GM19193 (cell line): ENCODE measurements around the gene NOL7.

ENCODE experiments used
- POLR2A ChIP-seq: IDR thresholded peaks from 4 replicates; pipeline ENCODE4 v1.6.1; 2011; ENCODE audit not compliant: insufficient read depth, insufficient read length; ENCODE audit errors: extremely low read depth

Gene NOL7

DNA sequence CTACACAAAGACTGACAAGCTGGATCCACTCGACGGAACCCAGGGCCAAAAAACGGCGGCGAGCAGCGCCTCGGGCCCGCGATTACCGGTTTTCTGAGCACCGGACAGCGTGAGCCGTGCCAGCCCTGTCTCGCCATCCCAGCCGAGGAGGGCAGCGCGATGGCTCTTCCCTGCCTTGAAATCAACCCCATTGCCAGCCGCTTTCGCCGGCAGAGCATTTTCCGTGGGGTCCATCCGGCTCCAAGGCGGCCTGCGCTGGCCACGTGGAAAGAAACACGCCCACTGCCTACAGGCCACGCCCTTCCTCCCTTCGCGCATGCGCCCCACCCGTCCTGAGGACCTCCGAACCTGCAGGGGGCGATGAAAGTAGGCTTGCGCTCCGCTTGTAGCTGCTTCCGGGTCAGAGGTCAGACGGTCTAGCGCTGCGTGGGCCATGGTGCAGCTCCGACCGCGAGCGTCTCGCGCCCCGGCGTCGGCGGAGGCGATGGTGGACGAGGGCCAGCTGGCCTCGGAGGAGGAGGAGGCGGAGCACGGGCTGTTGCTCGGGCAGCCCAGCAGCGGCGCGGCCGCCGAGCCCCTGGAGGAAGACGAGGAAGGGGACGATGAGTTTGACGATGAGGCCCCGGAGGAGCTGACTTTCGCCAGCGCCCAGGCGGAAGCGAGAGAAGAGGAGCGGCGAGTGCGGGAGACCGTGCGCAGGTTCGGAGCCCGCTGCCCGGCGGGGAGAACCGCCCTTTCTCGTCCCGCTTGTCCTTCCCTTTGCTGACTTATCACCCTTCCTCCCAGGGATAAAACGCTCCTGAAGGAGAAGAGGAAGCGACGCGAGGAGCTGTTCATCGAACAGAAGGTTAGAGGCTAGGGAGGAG is at the start of gene NOL7:
NOL7 (plus strand) TSS at position 410 of the 866 bp plus-strand sequence; CDS start at position 434, 24 bp downstream.
- peak; percentile 94 for TF ChIP-seq POLR2A

DNA sequence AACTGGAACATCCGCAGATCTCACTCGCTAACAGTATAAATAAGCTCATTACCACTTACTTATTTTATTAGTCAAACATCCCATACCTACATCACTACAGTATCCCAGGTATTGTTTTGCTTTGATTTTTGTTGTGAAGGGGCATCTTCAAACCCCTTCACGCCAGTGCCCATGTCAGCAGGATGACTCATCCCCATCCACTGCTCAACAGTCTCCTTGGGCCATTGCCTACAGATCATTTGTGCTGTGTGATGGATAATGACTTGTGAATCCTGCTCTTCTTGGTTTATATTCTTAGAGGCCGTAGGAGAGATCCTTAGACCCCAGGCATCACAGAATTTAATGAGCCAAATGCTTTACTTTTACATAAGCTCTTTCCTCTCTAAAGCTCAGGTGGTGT is 49.2 kb upstream of the NOL7 start:
- TF ChIP-seq POLR2A, result no peak

DNA sequence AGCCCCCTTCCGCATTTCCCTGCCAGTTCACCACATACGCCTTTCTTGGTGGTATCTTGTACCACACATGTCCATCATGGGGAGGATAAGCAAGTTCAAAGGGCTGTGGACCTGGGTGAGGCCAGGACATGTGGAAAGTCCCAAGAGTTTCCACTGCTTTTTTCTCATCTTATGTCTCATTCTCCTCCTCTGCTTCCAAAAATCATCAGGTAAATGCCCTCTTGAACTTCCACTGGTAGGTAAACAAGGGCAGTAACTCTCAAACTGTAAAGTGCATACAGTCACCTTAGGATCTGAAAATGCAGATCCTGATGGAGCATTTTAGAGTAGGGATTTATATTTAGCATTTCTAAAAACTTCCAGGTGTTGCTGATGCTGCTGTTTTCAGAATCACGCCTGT is 48.6 kb upstream of the NOL7 start:
- no peak for TF ChIP-seq POLR2A

DNA sequence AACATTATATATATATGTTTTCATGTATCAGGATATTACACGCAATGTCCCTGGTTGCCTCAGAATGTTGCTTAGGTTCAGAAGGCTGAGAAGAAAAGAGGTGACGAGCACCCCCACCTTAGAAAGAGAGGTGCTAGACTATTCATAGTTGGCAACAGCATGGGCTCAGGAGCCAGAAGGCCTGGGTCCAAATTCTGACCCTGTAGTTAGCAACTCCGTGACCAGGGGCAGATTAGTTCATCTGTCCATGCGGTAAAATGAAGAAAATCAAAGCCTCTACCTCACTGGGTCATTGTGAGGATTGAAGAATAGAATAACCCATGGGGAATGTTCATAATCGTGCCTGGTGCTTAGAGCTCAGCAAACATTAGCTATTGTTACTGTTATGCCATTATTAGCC is 46.2 kb upstream of the NOL7 start:
- no peak for TF ChIP-seq POLR2A

DNA sequence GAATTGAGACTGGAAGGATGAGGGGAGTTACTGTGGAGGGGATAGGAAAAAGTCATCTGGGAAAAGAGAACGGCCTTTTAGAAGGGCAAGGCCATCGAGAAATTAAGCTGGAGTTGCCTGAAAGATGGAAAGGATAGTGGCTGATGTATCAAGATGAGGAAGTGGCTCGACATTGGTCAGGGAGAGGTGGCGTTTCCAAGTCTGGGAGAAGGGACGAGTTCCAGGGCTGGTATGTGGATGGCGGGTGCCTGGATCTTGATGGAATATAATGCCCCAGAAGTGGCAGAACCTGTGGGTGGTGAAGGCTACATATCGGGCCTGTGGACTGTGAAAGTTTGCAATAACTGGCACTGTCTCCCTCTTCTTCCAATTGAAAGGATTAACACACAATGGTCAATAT is 42.9 kb upstream of the NOL7 start:
- TF ChIP-seq POLR2A, result no peak

DNA sequence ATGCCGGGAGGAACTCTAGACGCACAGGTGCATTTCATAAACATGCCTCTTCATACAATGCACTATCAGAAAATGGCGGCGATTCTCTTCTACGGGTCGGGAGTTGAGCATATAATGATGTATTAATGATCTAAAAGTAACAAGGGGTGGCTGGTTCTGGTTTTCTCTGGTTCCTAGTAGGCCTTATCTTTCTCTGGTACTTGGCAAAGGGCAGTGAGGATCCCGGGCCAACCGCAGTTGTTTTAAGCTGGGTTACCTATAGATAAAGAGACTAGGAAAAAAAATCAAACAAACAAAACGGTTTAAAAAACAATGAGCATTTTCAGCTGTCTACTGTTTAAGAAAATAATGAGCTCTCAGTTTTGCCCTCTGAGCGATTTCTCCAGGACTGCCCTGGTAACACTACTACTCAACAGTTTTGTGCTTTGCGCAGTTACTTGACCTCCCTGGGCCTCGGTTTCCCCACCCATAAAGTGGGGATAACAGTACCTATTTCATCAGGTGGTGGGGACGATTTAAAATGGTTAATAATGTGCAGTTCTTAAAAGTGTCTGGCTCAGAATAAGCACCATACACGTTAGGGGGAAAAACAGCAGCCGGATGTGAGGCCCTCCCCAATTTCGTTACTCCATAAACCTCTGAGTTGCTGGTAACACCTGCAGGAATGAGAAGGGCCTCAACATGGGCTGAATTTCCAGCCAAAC is 42.0 kb upstream of the NOL7 start:
- TF ChIP-seq POLR2A, result no peak

DNA sequence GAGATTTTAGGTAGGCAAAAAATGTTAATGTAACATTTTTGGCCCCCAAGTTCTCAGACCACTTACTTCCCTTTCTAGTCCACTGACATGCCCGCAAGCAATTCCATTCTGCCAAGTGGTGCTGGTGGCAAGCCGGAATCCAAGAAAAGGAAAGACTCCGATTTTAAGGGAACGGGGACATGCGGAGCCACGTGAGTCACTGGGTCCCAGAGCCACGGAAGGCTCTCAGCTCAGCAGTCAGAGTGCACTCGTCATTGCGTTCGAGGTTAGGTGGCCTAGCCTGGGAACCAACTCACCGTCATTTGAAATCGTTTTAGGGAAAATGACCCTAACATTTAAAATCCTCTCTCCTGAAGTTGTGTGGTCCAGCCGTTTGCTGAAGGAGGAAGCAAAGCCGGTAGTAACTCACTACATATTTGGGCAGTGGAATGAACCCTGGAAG is 41.4 kb upstream of the NOL7 start:
- no peak for TF ChIP-seq POLR2A

DNA sequence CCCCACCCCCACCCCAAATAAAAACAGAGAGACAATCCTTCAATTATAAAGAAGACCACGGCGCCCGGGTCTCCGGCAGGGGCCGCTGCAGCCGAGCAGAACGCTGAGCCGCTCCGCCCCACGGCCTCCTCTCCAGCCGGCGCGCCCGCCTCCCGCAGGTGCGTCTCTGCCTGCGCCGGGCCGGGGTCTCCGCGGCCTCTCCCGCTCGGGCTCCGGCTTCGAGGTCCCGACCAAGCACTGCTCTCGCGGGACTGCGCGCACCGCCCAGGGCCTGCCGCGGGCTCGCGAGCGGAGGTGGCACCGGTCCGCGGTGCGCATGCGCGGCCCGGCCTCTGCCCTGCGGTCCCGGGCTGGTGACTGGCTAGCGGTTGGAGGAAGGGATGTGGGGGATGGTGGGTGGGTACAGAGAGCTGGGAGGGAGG is 41.0 kb upstream of the NOL7 start:
- peak; percentile 78 for TF ChIP-seq POLR2A

DNA sequence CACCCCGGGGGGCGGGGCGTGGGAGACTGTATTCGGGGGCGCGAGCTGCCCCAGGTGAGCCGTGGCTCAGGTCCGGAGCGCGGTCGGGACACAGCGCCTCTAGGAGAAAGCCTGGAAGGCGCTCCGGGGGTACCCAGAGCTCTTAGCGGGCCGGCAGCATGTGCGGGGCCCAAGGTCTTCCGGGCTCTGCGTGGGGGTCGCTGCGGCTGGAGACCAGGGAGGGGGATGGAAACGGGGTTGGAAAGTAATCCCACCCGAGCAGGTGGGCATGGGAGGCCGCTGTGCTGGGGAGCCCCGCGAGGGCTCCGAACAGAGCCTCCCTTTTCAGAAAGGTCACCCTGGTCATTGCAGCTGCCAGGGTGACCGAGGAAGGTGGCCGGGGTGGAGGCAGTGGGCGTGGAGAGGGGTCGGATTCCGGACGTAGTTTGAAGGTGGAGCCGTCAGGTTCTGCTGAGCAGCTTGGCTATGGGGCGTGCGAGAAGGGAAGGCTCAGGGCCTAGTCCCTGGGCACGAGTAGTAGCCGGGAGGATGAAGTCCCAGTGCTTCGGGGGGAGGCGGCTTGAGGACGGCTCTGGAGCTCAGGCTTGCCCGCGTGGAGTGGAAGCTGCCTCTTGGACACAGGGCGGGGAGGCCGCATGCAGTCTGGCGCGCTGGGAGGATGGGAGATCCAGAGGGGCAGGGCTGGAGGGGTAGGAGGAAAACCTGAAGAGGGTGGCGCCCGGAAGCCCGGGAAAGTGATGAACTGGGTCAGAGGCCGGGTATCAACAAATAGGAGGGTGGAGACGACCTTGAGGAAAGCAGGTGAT is 40.4 kb upstream of the NOL7 start, which contains the start of gene SIRT5:
SIRT5 (plus strand) TSS at position 31 of the 806 bp plus-strand sequence. CDS start 9,510 bp downstream, outside the sequence.
- TF ChIP-seq POLR2A, result peak; percentile 78

DNA sequence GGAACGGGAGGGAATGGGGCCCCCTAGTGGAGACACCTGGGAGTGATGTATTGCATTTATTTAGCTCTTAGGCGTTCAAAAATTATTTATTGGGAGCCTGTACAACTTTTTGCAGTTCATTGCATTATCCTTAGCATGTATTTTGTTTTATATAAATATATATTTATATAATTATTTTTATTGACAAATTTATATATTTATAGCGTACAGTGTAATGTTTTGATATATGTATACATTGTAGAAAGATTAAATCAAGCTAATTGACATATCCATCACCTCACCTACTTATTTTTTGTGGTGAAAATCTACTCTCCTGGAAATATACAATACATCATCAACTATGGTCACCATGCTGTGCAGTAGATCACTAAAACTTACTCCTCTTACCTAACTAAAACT is 39.8 kb upstream of the NOL7 start:
- no peak for TF ChIP-seq POLR2A

DNA sequence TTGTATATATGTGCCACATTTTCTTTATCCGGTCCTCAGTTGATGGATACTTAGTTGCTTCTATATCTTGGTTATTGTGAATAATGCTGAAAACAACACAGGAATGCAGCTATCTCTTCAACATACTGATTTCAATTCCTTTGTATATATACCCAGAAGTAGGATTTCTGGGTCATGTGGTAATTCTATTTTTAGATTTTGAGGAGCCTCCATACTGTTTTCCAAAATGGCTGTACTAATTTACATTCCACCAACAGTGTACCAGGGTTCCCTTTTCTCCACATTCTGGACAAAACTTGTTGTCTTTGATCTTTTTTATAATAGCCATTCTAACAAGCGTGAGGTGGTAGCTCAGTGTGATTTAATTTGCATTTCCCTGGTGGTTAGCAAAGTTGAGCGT is 39.1 kb upstream of the NOL7 start:
- no peak for TF ChIP-seq POLR2A

DNA sequence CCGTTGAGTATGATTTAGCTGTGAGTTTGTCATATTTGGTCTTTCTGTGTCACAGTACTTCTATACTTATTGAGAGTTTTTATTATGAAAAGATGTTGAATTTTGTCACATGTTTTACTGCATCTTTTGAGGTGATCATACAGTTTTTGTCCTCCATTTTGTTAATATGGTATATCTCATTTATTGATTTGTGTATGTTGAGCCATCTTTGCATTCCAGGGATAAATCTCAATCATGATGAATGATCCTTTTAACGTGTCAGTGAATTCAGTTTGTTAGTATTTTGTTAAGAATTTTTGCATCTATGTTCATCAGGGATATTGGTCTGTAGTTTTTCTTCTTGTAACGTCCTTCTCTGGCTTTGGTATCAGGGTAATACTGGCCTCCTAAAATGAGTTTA is 37.2 kb upstream of the NOL7 start:
- no peak for TF ChIP-seq POLR2A

DNA sequence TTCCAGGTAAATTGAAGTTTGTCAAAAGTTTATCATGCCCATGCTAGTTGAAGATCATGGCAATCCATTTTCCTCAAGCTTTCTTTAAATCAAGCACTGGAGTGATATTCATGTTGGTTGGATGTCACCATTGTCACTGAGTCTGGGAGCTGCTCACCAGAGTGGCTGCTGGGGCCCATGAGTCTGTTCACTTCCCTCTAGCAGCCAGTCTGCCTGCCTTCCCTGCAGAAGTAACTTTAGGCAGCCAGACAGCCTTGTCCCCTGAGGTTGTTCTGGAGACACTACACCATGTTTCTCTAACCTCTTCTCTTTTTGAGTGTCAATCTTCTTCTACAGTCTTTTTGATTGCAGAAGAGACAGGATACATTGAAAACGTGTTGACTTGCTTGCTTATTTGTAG is 35.2 kb upstream of the NOL7 start:
- no peak for TF ChIP-seq POLR2A

DNA sequence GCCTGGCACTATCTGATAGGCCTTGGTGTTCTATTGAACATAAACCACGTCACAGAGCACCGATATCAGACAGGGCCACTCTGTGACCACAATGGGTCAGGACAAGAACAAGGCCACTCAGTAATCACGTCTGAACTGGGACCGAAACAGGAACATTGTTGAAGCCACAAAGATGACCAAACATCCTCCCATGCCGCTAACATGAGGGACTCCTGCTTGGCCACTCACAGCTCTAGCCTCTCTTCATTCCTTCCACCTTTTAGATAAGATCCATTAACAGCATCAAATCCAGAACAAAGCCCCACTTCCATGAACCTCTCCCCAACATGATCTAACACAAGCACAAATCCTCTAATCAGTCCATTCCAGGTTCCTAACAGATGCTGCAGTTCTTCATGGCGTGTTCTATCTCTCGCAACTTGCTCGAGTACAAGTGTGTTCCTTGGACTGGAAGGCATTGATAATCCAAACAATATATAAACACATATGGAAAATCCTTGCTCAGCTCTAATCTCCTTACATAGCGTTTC is 33.4 kb upstream of the NOL7 start:
- TF ChIP-seq POLR2A, result no peak

DNA sequence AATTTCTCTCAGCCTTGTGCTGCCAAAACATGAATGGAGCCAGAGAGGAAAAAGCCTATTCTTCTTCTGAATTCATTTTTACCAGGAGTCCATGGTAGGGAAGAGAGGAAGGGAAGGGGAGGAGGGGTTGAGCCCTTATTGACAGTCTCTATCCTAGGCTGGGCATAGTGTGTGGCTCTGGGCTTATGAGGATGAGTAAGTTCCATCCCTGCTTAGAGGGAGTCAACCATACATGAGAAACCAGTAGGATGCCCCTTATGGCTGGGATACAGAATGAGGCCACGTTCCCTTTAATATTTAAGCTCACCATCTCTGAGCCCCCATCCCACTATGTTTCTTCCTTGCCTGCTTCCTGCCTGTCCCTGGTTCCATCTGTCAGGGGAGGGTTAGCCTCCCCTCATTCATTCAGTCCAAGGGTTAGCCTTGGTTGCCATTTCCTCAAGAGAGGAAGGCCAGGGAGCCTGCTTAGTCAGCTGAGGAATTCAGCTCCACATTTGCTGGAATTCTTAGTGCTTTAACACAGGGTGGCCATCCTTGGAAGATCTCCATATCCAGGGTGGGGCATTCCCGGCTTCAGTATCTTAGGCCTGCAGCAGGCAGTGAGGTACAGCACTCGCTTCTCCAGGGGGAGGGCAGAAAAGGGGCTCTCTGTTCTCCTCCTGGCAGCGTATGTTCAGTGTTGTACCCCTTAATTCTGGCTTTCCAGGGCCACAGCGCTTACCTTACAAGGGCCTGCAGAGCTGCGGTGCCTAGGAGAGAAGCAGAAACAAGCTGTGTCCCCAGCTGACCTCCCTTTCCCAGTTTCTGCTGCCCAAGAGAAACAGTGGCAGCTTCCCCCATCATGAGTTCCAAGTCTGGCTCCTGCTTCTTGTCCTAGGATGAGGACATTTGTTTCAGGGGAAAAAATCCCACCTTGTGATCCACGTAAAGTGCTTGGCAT is 28.3 kb upstream of the NOL7 start:
- no peak for TF ChIP-seq POLR2A

DNA sequence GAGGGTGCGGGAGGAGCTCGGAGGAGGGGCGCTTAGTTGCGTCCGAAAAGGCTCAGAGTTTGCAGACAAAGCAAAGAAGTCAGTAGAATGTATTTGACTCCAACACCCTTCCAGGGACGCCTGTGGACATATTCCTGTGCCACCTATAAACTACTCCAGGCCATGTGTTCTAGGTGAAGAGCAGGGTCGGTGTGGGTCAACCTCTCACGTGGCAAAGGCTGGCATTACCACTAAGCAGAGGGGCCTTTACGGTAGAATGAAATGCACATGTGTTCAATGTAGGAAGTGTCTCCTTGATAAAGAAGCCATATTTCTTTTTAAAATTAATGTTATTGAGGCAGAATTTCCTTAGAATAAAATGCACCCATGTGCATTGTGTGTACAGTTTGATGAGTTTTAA is 25.3 kb upstream of the NOL7 start:
- no peak for TF ChIP-seq POLR2A
